RWPE1 (cell line): ENCODE data around the gene SMIM38.

Source experiments
- CTCF ChIA-PET: fragments of 350-600 bp; sonication (Branson Sonifier 250); formaldehyde crosslinking; extraction: SDS; loops from one replicate; lab custom pipeline; 2021; lab: Yijun Ruan, JAX
- POLR2A ChIA-PET: fragments of 400-600 bp; formaldehyde crosslinking; extraction: SDS; loops from one replicate; lab custom pipeline; 2020; ENCODE audit warnings: antibody characterized with exemption; ENCODE audit not compliant: low non-redundant PET; lab: Yijun Ruan, JAX
- DNase-seq: peaks from one replicate; pipeline ENCODE4 v3.0.0; 2012; ENCODE audit warnings: low spot score
- H3K27ac ChIP-seq: fragments of 450-650 bp; 2 replicates; pipeline ENCODE4 v1.5.1; 2017
- CTCF ChIP-seq: fragments of 450-650 bp; conservative IDR thresholded peaks from 2 replicates; pipeline ENCODE4 v1.5.1; 2017; ENCODE audit warnings: low read depth, mild to moderate bottlenecking

Gene SMIM38

DNA sequence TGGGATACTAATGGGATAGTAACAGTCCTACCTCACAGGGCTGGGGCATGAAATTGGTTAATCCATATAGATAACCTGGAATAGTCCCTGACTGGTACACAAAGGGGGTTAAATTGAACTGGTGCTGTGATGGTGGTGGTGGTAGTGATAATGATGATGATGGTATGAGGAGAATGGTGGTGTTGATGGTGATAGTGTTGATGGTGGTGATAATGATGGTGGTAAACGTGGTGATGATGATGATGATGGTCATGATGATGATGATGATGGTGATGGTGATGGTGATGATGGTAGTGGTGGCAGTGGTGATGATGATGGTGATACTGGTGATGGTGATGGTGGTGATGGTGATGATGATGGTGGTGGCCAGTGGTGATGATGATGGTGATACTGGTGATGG, 38.7 kb downstream of the SMIM38 start:
- no peak for DNase-seq
- no peak for TF ChIP-seq CTCF
- no peak overlapping the region for H3K27ac ChIP-seq
- ChIA-PET POLR2A (no interaction called here), CTCF (no interaction called here)

GRCh38 chr11:69194956-69195355, 39.2 kb downstream of the SMIM38 start:
- ChIA-PET POLR2A (no interaction called here), CTCF (no interaction called here)
- TF ChIP-seq CTCF = no peak
- no peak for DNase-seq
- no peak overlapping the region for H3K27ac ChIP-seq

DNA sequence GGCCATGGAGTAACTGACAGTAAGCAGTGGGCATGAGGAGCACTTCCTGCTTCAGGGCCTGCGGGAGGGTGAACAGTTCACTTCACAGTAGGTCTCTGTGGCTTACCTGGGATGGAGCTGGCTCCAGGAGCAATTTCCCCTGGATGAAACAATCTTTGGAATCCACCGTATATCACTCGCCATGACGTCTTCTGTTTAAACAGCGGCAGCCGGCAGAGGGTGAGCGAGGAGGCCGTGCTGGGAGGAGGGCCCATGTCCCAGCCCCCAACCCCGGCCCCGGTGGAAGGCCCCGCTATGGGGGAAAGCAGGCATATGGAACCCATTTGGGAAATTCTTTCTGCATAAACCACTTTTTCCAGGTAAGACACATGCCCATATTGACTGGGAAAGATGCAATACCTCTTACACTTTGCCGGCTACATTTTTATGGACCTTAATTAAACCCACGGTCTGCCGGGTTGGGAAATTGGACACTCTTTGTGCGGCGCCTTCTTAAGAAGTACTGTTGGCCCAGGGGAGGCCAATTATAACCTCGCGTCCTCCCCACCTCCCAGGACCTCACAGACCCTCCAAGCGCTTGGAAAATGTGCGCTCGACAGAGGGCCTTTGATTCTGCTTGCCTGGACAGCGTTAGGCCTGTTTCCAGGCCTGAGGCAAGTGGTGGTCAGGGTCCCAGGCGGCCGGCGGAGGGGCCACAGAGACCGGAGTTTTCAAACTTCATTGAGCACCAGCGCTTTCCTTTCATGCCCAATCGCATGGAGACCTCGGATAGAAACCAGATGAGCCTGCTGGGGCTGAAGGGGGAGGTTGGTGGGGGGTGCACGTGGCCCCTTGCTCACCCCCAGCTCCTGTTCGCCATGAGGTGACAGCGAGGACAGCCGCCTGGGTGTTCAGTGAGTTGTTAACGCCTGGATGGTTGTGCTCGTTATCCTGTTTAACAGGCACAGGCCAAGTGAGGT, 40.4 kb downstream of the SMIM38 start:
- H3K27ac ChIP-seq = no peak overlapping the region
- ChIA-PET CTCF (interaction anchor here (0.6 kb wide), 1 partner anchor 51 kb away, joined by 4 read pairs; no protein-coding TSS in a partner anchor), POLR2A (no interaction called here)
- TF ChIP-seq CTCF = no peak
- DNase-seq = no peak

GRCh38 chr11:69196783-69197169, 41.0 kb downstream of the SMIM38 start:
- POLR2A ChIA-PET = no interaction called here
- H3K27ac ChIP-seq = no peak overlapping the region
- no peak for DNase-seq
- CTCF ChIA-PET = no interaction called here
- no peak for TF ChIP-seq CTCF

GRCh38 chr11:69198891-69199582, 43.3 kb downstream of the SMIM38 start:
- POLR2A ChIA-PET = no interaction called here
- TF ChIP-seq CTCF = no peak
- CTCF ChIA-PET = interaction anchor here (0.6 kb wide), 1 partner anchor 471 kb away, joined by 3 read pairs; no protein-coding TSS in a partner anchor
- no peak overlapping the region for H3K27ac ChIP-seq
- no peak for DNase-seq

DNA sequence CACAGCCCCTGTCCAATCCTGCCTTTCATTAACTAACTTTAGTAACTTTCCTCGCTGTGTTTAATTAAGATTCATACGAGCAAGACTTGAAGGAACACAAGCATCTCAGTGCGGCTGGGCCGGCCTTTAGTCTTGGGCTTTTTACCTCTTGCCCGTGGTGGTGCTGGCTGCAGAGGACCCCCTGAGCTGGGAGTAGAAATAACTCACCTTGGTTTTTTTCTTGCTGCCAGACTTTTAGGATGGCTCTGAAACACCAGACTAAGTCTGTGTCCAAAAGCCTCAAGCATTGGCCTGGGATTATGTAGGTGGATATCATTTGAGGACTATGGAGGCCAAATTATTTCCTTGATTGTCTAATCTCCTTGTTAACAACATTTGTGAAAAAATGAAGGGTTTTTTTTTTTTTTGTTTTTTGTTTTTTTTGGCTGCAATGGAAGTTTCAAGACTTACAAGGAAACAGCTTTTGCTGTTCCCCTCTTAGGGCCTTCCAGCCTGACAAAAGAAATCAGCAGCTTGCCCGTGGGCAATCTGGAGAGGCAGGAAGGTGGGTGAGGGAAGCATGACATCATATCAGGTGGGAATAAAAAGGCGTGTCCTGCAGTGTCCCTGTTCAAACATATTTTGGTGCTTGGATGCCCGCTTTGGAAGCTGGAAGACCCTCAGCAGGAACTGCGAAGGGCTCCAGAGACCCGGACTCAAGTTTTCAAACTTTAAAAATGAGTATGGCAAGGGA, 44.0 kb downstream of the SMIM38 start:
- ChIA-PET CTCF (no interaction called here), POLR2A (no interaction called here)
- no peak for TF ChIP-seq CTCF
- no peak for DNase-seq
- H3K27ac ChIP-seq = no peak overlapping the region
